K562 (cell line): ENCODE data around the gene EHBP1L1. TPM values are rescaled to one million over a fixed set of nuclear protein-coding genes. Genes with fewer than 3 reads are reported as not detected.

Experiments used
- BMI1 ChIP-seq: fragments of 150-350 bp; IDR thresholded peaks from 2 replicates; pipeline ENCODE4 v1.6.1; 2014; ENCODE audit warnings: low read length
- CBFB ChIP-seq: sonication (generic); formaldehyde crosslinking; IDR thresholded peaks from 2 replicates; pipeline ENCODE4 v1.4.0; 2020; ENCODE audit warnings: mild to moderate bottlenecking, missing genetic modification reagents
- ESRRA ChIP-seq: fragments of 450-650 bp; IDR thresholded peaks from 2 replicates; pipeline ENCODE4 v1.6.1; 2014; ENCODE audit warnings: low read depth, mild to moderate bottlenecking, moderate library complexity, borderline replicate concordance
- EZH2 ChIP-seq: IDR thresholded peaks from 2 replicates; pipeline ENCODE4 v1.6.1; 2012; ENCODE audit warnings: low read depth, mild to moderate bottlenecking, inconsistent platforms, low read length, borderline replicate concordance
- MAFG ChIP-seq: fragments of 450-650 bp; conservative IDR thresholded peaks from 2 replicates; pipeline ENCODE4 v1.6.1; 2016; ENCODE audit warnings: missing genetic modification characterization, missing compliant biosample characterization
- PRPF4 ChIP-seq: fragments of 200-400 bp; formaldehyde crosslinking; IDR thresholded peaks from one replicate; pipeline ENCODE4 v1.6.1; 2017; ENCODE audit warnings: low read length, low read depth, mild to moderate bottlenecking; ENCODE audit not compliant: insufficient read depth, poor library complexity, severe bottlenecking
- TFAM ChIP-seq: fragments of 250-450 bp; sonication (Bioruptor Pico); conservative IDR thresholded peaks from 2 replicates; pipeline ENCODE4 v1.5.0; 2021; ENCODE audit warnings: mild to moderate bottlenecking, moderate library complexity
- ZBTB1 ChIP-seq: sonication (generic); formaldehyde crosslinking; IDR thresholded peaks from 2 replicates; pipeline ENCODE4 v1.8.1; 2023; ENCODE audit warnings: missing genetic modification reagents, low read depth, mild to moderate bottlenecking, borderline replicate concordance
- ZNF445 ChIP-seq: fragments of 250-450 bp; sonication (Bioruptor Pico); IDR thresholded peaks from 2 replicates; pipeline ENCODE4 v1.4.0; 2020; ENCODE audit warnings: low read depth, mild to moderate bottlenecking, moderate library complexity
- ZNF57 ChIP-seq: fragments of 450-650 bp; formaldehyde crosslinking; IDR thresholded peaks from 2 replicates; pipeline ENCODE4 v1.4.0; 2020; ENCODE audit warnings: mild to moderate bottlenecking, moderate library complexity
- polyA plus RNA-seq, 8 experiments: library from polyadenylated mRNA; depleted of rRNA in 4 of 8; stranded (reverse) in 5 of 8; unstranded in 3 of 8; fragments of >200 nt; fragmentation: Nextera tagmentation in 2 of 8; fragmentation: Illumina TruSeq in 1 of 8; extraction: Ambion mirVana in 2 of 8; extraction: Trizol in 1 of 8; gene quantifications; 2 replicates each; pipeline versions ENCODE4 v1.2.1 to v1.2.3, GENCODE V29; 2011 to 2014; ENCODE audit warnings: inconsistent platforms in 1 of 8, missing spikeins in 1 of 8
- total RNA-seq, 7 experiments: library from RNA; depleted of rRNA in 6 of 7; stranded (reverse); fragments of >200 nt in 6 of 7; fragmentation: Illumina TruSeq in 2 of 7; extraction: Trizol in 2 of 7; gene quantifications; 2 replicates each; pipeline versions ENCODE4 v1.2.1 to v1.2.3, GENCODE V29; 2011 to 2021; ENCODE audit warnings: low replicate concordance in 1 of 7
- TF ChIP-seq, protein P1 (sequence below): sonication (generic); formaldehyde crosslinking; IDR thresholded peaks from 2 replicates; pipeline ENCODE4 v1.8.0; 2023; ENCODE audit warnings: mild to moderate bottlenecking, missing genetic modification reagents
- TF ChIP-seq, protein P2 (sequence below): sonication (generic); formaldehyde crosslinking; IDR thresholded peaks from 2 replicates; pipeline ENCODE4 v1.8.0; 2023; ENCODE audit warnings: mild to moderate bottlenecking, missing genetic modification reagents
- TF ChIP-seq, protein P3 (sequence below), 2 experiments: fragments of 450-650 bp in 1 of 2; sonication (generic) in 1 of 2; formaldehyde crosslinking in 1 of 2; IDR thresholded peaks; 2 replicates each; pipeline versions ENCODE4 v1.7.1 to v1.9.0; 2016 to 2022; ENCODE audit warnings: inconsistent platforms in 1 of 2, mild to moderate bottlenecking in 1 of 2, missing genetic modification reagents in 1 of 2

The EHBP1L1 gene
- total and polyA plus RNA-seq, 9 of the 15 experiments (the other 6 are each of a cell fraction or from before 2014, with no cell fraction given) = 0.03 to 87.1 (median 26.3) TPM

DNA sequence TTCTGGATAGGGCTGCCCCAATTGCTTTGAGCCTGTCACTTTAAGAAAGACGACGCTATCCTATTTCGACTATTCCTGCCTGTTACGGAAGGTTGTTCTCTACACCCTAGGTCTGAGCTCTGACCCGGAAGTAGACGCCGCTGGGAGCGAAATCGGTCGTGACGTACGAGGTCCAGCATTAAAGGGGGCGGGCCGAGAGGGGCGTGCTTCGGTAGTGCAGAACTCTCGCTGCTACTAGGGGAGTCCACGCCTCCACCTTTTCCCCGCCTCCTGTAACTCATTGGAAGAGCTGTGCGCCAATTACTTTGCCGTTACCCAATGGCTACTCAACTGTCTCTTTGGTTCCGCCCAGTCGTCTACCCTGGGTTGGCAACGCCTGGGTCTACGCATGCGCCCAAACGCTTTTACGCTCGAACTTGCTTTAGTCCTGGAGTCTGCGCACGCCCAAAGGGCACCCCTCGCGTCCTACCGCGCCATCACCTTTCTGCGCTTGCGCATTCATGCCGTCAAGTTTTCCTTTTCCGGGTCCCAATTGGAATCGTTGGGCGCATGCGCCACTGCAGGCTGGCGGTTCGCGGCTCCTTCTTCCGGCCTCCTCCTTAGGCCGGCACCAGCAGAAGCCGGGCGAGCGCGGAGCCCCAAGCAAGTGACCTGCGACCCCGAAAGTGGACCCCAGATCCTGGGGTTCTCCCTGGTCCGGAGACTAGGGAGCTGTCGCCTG, 39.5 kb downstream of the EHBP1L1 start, which contains the start of gene PCNX3 (continued):
- TF ChIP-seq, protein P1, sequence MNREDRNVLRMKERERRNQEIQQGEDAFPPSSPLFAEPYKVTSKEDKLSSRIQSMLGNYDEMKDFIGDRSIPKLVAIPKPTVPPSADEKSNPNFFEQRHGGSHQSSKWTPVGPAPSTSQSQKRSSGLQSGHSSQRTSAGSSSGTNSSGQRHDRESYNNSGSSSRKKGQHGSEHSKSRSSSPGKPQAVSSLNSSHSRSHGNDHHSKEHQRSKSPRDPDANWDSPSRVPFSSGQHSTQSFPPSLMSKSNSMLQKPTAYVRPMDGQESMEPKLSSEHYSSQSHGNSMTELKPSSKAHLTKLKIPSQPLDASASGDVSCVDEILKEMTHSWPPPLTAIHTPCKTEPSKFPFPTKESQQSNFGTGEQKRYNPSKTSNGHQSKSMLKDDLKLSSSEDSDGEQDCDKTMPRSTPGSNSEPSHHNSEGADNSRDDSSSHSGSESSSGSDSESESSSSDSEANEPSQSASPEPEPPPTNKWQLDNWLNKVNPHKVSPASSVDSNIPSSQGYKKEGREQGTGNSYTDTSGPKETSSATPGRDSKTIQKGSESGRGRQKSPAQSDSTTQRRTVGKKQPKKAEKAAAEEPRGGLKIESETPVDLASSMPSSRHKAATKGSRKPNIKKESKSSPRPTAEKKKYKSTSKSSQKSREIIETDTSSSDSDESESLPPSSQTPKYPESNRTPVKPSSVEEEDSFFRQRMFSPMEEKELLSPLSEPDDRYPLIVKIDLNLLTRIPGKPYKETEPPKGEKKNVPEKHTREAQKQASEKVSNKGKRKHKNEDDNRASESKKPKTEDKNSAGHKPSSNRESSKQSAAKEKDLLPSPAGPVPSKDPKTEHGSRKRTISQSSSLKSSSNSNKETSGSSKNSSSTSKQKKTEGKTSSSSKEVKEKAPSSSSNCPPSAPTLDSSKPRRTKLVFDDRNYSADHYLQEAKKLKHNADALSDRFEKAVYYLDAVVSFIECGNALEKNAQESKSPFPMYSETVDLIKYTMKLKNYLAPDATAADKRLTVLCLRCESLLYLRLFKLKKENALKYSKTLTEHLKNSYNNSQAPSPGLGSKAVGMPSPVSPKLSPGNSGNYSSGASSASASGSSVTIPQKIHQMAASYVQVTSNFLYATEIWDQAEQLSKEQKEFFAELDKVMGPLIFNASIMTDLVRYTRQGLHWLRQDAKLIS (CRISPR knock-in tag) = no peak
- no peak for TF ChIP-seq ZBTB1
- no peak for TF ChIP-seq BMI1
- TF ChIP-seq ZNF445 = no peak
- TF ChIP-seq CBFB (CRISPR knock-in tag) = no peak
- TF ChIP-seq, protein P2, sequence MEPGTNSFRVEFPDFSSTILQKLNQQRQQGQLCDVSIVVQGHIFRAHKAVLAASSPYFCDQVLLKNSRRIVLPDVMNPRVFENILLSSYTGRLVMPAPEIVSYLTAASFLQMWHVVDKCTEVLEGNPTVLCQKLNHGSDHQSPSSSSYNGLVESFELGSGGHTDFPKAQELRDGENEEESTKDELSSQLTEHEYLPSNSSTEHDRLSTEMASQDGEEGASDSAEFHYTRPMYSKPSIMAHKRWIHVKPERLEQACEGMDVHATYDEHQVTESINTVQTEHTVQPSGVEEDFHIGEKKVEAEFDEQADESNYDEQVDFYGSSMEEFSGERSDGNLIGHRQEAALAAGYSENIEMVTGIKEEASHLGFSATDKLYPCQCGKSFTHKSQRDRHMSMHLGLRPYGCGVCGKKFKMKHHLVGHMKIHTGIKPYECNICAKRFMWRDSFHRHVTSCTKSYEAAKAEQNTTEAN (CRISPR knock-in tag) = no peak
- no peak for TF ChIP-seq MAFG (tag)
- no peak for TF ChIP-seq TFAM (CRISPR knock-in tag)
- peak; percentile 72 for TF ChIP-seq ESRRA
- no peak for TF ChIP-seq PRPF4
- no peak for TF ChIP-seq ZNF57
- no peak for TF ChIP-seq EZH2
- TF ChIP-seq, protein P3, sequence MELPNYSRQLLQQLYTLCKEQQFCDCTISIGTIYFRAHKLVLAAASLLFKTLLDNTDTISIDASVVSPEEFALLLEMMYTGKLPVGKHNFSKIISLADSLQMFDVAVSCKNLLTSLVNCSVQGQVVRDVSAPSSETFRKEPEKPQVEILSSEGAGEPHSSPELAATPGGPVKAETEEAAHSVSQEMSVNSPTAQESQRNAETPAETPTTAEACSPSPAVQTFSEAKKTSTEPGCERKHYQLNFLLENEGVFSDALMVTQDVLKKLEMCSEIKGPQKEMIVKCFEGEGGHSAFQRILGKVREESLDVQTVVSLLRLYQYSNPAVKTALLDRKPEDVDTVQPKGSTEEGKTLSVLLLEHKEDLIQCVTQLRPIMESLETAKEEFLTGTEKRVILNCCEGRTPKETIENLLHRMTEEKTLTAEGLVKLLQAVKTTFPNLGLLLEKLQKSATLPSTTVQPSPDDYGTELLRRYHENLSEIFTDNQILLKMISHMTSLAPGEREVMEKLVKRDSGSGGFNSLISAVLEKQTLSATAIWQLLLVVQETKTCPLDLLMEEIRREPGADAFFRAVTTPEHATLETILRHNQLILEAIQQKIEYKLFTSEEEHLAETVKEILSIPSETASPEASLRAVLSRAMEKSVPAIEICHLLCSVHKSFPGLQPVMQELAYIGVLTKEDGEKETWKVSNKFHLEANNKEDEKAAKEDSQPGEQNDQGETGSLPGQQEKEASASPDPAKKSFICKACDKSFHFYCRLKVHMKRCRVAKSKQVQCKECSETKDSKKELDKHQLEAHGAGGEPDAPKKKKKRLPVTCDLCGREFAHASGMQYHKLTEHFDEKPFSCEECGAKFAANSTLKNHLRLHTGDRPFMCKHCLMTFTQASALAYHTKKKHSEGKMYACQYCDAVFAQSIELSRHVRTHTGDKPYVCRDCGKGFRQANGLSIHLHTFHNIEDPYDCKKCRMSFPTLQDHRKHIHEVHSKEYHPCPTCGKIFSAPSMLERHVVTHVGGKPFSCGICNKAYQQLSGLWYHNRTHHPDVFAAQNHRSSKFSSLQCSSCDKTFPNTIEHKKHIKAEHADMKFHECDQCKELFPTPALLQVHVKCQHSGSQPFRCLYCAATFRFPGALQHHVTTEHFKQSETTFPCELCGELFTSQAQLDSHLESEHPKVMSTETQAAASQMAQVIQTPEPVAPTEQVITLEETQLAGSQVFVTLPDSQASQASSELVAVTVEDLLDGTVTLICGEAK (IDR thresholded peaks at IDR 0.05) = peak; percentile 96
- TF ChIP-seq, protein P3 (CRISPR knock-in tag; IDR thresholded peaks at IDR 0.05) = no peak
